ENCODE results near the gene USP5.

USP5 gene

GRCh38 chr12:6852651-6853354, 853 bp downstream of the USP5 start:
- peak overlapping the region; percentile 93 for H3K4me3 ChIP-seq (ENCODE audit: control insufficient read depth, low read depth, low read length)
- TF ChIP-seq CTCF (conservative IDR thresholded peaks at IDR 0.05; ENCODE audit: control insufficient read depth, insufficient read depth, low read depth, low read length) = no peak
- DNase-seq (ENCODE audit: low read depth) = peak; percentile 79

DNA sequence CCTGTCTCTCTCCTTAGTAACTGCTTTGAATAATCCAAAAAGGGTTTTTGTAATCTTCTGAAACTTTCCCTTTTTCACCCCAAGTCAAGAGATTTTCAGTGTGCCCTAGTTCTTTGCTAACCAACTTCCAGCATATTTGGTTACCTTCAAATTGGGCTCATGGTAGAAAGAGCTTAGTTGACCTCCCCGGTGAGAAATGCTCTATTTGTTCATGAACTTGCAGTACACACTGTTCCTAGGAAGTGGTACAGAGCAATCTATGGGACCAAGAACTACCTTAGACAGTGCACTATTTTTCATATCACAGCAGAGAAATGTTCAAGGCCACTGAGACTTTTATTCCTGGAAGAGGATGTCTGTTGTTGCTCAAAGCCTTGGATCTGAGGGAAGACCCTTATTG, 1.7 kb downstream of the USP5 start:
- H3K4me3 ChIP-seq (ENCODE audit: control insufficient read depth, low read depth, low read length) = peak overlapping the region; percentile 93
- TF ChIP-seq CTCF (conservative IDR thresholded peaks at IDR 0.05; ENCODE audit: control insufficient read depth, insufficient read depth, low read depth, low read length) = no peak
- DNase-seq (ENCODE audit: low read depth) = no peak

- no peak overlapping the region for H3K4me3 ChIP-seq (ENCODE audit: control insufficient read depth, low read depth, low read length)
- no peak for DNase-seq (ENCODE audit: low read depth)
- no peak for TF ChIP-seq CTCF (conservative IDR thresholded peaks at IDR 0.05; ENCODE audit: control insufficient read depth, insufficient read depth, low read depth, low read length)
Observed at GRCh38 chr12:6854036-6854435, 2.1 kb downstream of the USP5 start.

DNA sequence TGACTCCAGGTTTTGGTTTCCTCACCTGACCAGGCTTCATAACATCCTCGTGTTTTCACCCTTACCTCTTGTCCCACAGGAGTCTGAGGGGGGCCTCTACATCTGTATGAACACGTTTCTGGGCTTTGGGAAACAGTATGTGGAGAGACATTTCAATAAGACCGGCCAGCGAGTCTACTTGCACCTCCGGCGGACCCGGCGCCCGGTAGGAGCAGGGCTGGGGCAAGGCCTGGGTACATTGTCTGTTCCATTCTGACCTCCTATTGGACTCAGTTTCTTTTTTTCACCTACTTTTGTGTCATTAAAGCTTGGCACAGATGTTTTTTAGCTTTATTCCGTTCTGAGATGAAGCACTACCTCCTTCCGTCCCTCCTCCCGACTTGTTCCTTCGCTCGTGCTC, 3.4 kb downstream of the USP5 start:
- no peak for DNase-seq (ENCODE audit: low read depth)
- TF ChIP-seq CTCF (conservative IDR thresholded peaks at IDR 0.05; ENCODE audit: control insufficient read depth, insufficient read depth, low read depth, low read length) = no peak
- no peak overlapping the region for H3K4me3 ChIP-seq (ENCODE audit: control insufficient read depth, low read depth, low read length)

DNA sequence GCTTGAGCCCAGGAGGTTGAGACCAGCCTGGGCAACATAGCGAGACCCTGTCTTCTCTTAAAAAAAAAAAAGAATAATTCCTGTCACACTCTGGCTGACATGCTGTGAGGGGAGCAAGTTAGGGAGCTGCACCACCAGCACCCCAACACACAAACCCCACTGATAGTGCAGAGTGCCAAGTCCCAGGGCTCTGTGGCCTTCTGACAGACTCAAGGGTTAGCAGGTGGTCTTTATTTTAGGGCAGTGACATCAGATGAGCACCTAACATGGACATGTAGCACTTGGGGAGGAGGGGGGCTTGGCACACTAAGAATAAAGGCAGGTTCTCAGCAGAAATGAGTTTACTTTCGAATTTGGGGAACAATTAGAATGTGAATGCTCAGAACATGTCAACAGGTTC, 6.8 kb downstream of the USP5 start:
- TF ChIP-seq CTCF (conservative IDR thresholded peaks at IDR 0.05; ENCODE audit: control insufficient read depth, insufficient read depth, low read depth, low read length) = no peak
- DNase-seq (ENCODE audit: low read depth) = no peak
- no peak overlapping the region for H3K4me3 ChIP-seq (ENCODE audit: control insufficient read depth, low read depth, low read length)

DNA sequence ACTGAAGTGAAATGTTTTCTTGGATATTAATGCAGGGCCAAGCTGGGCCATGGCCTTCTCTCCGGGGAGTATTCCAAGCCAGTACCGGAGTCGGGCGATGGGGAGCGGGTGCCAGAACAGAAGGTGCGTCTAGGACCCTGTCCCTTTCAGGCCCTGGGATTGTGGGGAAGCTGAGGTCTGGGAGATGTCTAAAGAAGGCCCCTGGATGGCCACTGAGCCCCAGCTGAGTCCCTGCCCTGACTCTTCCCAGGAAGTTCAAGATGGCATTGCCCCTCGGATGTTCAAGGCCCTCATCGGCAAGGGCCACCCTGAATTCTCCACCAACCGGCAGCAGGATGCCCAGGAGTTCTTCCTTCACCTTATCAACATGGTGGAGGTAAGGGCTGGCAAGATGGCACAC, 8.2 kb downstream of the USP5 start:
- no peak for DNase-seq (ENCODE audit: low read depth)
- no peak for TF ChIP-seq CTCF (conservative IDR thresholded peaks at IDR 0.05; ENCODE audit: control insufficient read depth, insufficient read depth, low read depth, low read length)

DNA sequence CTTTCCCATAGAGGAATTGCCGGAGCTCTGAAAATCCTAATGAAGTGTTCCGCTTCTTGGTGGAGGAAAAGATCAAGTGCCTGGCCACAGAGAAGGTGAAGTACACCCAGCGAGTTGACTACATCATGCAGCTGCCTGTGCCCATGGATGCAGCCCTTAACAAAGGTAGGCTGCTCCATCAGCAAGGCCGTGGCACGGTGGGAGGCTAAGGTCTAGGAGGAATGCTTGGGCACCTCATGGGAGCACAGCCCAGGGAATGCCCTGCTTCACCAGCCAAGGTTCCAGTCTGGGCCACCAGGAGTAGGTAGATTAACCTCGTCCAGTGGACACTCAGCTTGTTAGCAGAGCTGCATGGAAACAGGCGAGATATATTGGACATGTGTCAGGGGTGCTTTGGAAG, 9.0 kb downstream of the USP5 start:
- no peak for DNase-seq (ENCODE audit: low read depth)
- TF ChIP-seq CTCF (conservative IDR thresholded peaks at IDR 0.05; ENCODE audit: control insufficient read depth, insufficient read depth, low read depth, low read length) = no peak
- H3K4me3 ChIP-seq (ENCODE audit: control insufficient read depth, low read depth, low read length) = no peak overlapping the region

More for the DNA sequence above, 8.2 kb downstream of the USP5 start:
- H3K4me3 ChIP-seq (ENCODE audit: control insufficient read depth, low read depth, low read length) = no peak overlapping the region

Measured in fibroblast of mammary gland (primary cell).